GM06990 (cell line): ENCODE measurements around the gene SH3RF2.

ENCODE experiments used
- DNase-seq: peaks from one replicate; pipeline ENCODE4 v3.0.0-alpha.2; 2011; ENCODE audit not compliant: insufficient read length; ENCODE audit errors: extremely low read depth
- H3K27me3 ChIP-seq: replicated peaks from 2 replicates; pipeline ENCODE4 v1.6.0; 2011; ENCODE audit warnings: low read length; ENCODE audit not compliant: control insufficient read depth, insufficient read depth
- H3K36me3 ChIP-seq: 2 replicates; pipeline ENCODE4 v1.5.1; 2011; ENCODE audit warnings: low read length; ENCODE audit not compliant: control insufficient read depth, insufficient read depth
- H3K4me3 ChIP-seq: replicated peaks from 2 replicates; pipeline ENCODE4 v1.5.1; 2011; ENCODE audit warnings: low read depth, mild to moderate bottlenecking, control low read depth, low read length
- CTCF ChIP-seq: IDR thresholded peaks from 2 replicates; pipeline ENCODE4 v1.5.1; 2011; ENCODE audit warnings: low read length, control low read depth, mild to moderate bottlenecking, inconsistent platforms; ENCODE audit not compliant: insufficient read depth, poor library complexity, severe bottlenecking

The SH3RF2 gene

GRCh38 chr5:146050086-146050485 is 113.7 kb downstream of the SH3RF2 start:
- no peak for DNase-seq
- H3K4me3 ChIP-seq = no peak overlapping the region
- no peaks in the 10 kb centered on the region for H3K36me3 ChIP-seq
- no peak for TF ChIP-seq CTCF
- peaks cover 5% of the 10 kb centered on the region for H3K27me3 ChIP-seq

GRCh38 chr5:146051678-146052077 is 115.3 kb downstream of the SH3RF2 start:
- TF ChIP-seq CTCF = no peak

GRCh38 chr5:146052780-146053179 is 116.4 kb downstream of the SH3RF2 start:
- peak; percentile 38 for TF ChIP-seq CTCF
- no peak overlapping the region for H3K4me3 ChIP-seq
- no peaks in the 10 kb centered on the region; the same call in 1 of the 2 replicates for H3K27me3 ChIP-seq
- no peak for DNase-seq
- H3K36me3 ChIP-seq = no peaks in the 10 kb centered on the region

More at GRCh38 chr5:146051678-146052077, 115.3 kb downstream of the SH3RF2 start:
- no peaks in the 10 kb centered on the region for H3K36me3 ChIP-seq
- peaks cover 5% of the 10 kb centered on the region for H3K27me3 ChIP-seq
- H3K4me3 ChIP-seq = no peak overlapping the region
- no peak for DNase-seq

- Histone ChIP-seq H3K27me3 (peaks cover 3% of the 10 kb centered on the region), H3K4me3 (no peak overlapping the region), H3K36me3 (no peaks in the 10 kb centered on the region)
- no peak for TF ChIP-seq CTCF
- DNase-seq = no peak
These were observed 119.1 kb downstream of the SH3RF2 start for GRCh38 chr5:146055432-146055831.

GRCh38 chr5:146059460-146060220 is 123.3 kb downstream of the SH3RF2 start:
- H3K27me3 ChIP-seq = peaks cover 3% of the 10 kb centered on the region
- no peaks in the 10 kb centered on the region for H3K36me3 ChIP-seq
- no peak for TF ChIP-seq CTCF
- no peak overlapping the region for H3K4me3 ChIP-seq
- no peak for DNase-seq
